KG1 (cell line): ENCODE results near the gene IRF7.

Experiments used
- DNase-seq: peaks from one replicate; lab custom pipeline; 2025; lab: John Stamatoyannopoulos, UW

Gene IRF7

DNA sequence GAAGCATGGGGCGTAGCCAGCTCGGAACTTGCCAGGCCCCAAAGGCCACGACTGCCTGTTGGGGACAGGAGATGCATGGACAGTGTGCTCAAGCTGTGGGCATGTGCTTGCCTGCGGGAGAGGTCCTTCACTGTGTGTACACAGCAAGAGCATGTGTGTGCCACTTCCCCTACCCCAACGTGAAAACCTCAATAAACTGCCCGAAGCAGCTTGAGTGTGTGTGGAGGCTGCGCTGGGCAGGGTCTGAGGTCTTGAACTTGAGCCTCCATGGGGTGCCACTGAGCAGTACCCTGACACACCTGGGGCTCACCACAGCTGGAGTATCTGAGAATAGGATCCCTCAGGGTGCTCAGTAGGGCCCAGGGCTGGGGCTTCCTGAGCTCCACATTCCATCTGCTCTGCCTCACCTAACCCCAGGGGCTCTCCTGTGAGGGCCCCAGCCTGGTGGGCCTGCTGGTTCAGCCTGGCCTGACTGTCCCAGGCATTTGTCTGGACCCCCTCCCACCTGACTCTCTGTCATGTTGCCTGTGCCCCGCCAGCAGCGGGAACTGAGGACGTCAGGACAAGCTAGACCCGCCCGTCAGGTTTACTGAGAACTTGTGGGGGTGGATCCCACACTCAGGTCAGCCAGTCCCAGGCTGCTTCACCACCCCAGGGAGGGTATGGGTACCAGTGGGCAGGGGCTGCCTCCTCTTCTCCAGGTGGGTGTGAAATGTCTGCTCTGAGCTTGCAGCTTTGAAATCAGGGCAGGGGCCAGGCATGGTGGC lies 51.8 kb downstream of the IRF7 start:
- no peak for DNase-seq

DNA sequence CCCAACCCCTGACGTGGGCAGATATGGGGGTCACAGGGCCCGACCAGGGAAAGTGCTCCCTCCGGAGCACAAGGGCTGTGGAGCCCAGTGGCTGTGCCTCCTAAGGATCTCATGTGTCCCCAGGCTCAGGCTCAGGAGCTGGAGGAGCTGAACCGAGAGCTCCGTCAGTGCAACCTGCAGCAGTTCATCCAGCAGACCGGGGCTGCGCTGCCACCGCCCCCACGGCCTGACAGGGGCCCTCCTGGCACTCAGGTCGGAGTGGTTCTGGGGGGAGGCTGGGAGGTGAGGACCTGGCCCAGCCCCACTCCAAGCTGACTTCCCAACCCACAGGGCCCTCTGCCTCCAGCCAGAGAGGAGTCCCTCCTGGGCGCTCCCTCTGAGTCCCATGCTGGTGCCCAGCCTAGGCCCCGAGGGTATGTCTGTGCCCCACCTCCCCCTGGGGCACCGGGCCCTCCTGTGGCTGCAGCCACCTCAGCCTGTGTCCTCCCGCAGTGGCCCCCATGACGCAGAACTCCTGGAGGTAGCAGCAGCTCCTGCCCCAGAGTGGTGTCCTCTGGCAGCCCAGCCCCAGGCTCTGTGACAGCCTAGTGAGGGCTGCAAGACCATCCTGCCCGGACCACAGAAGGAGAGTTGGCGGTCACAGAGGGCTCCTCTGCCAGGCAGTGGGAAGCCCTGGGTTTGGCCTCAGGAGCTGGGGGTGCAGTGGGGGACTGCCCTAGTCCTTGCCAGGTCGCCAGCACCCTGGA lies 52.5 kb downstream of the IRF7 start:
- DNase-seq, result no peak
